NCI-H526 (cell line): ENCODE measurements around the gene WDPCP.
A peak's percentile ranks its signal among the peaks of the same experiment; 100 is the strongest.
"Not testable (repeated sequence)": the region's sequence is repeated elsewhere in the genome, so short reads cannot be mapped to it uniquely, and the experiment has no call there.

Source experiments
- DNase-seq, 2 experiments: peaks; one replicate each; lab custom pipeline; 2025; lab: John Stamatoyannopoulos, UW

The WDPCP gene, protein sequence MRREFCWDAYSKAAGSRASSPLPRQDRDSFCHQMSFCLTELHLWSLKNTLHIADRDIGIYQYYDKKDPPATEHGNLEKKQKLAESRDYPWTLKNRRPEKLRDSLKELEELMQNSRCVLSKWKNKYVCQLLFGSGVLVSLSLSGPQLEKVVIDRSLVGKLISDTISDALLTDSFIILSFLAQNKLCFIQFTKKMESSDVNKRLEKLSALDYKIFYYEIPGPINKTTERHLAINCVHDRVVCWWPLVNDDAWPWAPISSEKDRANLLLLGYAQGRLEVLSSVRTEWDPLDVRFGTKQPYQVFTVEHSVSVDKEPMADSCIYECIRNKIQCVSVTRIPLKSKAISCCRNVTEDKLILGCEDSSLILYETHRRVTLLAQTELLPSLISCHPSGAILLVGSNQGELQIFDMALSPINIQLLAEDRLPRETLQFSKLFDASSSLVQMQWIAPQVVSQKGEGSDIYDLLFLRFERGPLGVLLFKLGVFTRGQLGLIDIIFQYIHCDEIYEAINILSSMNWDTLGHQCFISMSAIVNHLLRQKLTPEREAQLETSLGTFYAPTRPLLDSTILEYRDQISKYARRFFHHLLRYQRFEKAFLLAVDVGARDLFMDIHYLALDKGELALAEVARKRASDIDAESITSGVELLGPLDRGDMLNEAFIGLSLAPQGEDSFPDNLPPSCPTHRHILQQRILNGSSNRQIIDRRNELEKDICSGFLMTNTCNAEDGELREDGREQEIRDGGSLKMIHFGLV

GRCh38 chr2:63588385-63589147, at the start of gene WDPCP, which contains the start of gene MDH1:
Gene WDPCP, minus strand, starts transcription at chr2:63588477. Its CDS starts 206 bp downstream, at chr2:63588271.
Gene MDH1, plus strand, starts transcription at chr2:63588963. Its CDS starts 81 bp downstream, at chr2:63589044.
- DNase-seq: peak; percentile 99

DNA sequence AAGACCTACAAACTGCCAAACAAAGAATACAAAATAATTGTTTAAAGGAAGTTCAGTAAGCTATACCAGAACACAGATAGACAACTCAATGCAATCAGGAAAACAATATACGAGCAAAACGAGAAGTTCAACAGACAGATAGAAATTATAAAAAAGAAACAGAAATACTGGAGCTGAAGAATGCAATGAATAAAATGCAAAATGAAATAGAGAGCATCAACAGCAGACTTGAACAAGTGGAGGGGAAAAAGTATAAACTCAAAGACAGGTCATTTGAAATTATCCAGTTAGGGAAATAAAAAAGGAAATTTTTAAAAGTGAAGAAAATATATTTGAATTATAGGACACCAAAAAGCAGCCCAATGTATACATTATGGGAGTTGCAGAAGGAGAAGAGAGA, 44.1 kb upstream of the WDPCP start:
- DNase-seq: no peak

- no peak for DNase-seq
Measured at GRCh38 chr2:63631501-63631900, 43.2 kb upstream of the WDPCP start.

DNA sequence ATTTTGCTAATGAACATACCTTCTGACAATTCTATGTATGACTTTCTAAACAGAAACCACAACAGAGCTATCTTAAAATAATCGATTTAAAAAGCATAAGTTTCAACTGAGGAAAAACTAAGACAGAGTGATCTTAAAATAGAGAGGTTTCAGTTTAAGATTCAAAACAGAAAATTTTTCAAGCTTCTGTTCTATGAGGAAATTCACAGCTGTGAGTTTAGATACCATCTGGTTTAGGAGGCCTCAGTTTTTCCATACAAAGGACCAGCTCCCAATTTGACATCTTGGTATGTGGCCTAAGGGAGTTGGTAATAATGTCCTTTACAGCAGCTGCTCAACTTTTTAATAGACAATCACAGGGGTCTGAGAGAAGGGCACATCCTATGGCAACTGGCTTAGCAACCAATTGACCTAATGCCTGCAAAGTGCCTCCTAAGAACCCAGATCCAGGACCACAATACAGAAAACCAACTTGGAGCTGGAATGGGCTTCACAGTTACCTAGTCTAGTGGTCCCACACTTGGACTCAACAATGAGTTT, 40.2 kb upstream of the WDPCP start:
- DNase-seq: no peak

- DNase-seq: no peak
Measured at GRCh38 chr2:63627866-63628265, 39.6 kb upstream of the WDPCP start.

GRCh38 chr2:63623763-63624162, 35.5 kb upstream of the WDPCP start:
- not testable (repeated sequence) for DNase-seq

DNA sequence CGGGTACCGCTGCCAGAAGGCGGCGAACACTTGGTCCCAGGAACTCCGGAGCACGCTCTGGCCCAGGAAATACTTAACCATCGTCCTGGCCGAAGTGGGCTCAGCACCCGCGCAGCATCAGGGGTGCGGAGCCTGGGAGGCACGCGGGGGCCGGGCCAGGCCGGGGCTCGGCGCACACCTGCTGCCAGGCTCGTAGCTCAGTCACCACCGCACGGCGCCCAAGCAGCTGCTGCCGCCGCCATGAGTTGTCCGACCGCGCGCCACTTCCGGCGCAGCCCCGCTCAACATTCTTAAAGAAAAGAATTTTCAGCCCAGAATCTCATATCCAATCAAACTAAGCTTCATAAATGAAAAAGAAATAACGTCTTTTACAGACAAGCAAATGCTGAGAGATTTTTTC, 34.5 kb upstream of the WDPCP start:
- no peak for DNase-seq

- DNase-seq: no peak
Measured at GRCh38 chr2:63619328-63619727, 31.1 kb upstream of the WDPCP start.

DNA sequence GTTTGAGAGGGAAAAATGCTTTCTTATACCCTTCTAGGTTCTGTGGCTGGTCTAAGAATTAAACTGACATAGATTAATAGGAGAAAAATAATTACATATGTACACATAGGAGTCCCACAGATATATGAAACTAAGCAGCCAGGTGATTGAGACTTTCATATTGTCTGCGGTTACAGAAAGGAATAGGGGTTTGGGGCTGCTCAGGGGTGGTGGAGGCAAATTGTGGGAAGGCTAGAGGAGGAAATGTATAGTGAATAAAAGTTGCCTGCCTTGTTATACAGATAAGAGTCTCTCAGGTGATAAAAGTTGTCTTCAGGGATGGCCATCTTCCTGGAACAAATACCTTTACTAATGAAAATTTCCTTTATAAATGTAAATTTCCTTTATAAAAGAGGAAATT, 29.1 kb upstream of the WDPCP start:
- DNase-seq: no peak

DNA sequence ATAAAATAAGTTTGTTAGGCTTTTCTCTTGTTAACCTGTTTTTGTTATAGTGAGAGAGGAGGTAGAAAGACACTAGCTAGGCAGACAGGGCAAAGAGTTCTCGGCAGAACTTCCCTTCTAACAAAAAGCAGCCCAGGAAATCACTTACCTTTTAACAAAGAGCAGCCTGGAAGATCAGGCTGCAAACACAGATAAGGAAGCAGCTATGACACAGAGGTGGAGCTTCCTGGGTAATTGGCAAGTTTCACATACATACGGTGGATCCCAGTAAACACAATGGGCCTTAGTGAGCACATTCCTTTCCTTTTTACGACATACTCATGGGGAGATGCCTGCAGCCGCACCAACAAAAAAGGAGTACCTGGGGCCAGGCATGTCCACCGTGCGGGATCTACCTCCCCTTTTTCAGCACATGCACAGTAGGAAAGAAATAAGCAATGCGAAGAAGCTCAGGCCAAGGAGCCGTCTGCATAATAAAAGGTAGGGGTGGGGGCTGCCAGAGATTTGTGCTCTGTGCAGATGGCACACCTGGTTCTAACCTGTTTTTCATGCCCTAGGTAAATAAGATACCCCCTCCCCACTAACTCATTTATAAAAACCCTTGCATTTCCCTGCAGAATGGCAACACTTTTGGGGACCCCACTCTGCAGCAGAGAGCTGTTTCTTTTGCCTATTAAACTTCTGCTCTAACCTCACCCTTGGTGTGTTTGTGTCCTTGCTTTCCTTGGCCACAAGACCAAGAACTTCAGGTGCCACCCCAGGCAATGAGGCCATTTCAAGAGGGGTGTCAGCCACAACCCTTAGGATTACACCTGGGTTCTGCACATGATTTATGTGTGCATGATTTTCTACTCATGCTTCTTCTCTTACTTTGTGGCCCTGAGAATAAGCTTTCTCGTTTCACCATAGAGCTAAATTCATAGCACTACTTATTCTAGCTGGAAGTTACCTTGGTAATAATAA, 27.0 kb upstream of the WDPCP start:
- peak in 1 of 2 experiments; percentile 8 for DNase-seq

GRCh38 chr2:63614448-63614968, 26.2 kb upstream of the WDPCP start:
- DNase-seq: no peak

DNA sequence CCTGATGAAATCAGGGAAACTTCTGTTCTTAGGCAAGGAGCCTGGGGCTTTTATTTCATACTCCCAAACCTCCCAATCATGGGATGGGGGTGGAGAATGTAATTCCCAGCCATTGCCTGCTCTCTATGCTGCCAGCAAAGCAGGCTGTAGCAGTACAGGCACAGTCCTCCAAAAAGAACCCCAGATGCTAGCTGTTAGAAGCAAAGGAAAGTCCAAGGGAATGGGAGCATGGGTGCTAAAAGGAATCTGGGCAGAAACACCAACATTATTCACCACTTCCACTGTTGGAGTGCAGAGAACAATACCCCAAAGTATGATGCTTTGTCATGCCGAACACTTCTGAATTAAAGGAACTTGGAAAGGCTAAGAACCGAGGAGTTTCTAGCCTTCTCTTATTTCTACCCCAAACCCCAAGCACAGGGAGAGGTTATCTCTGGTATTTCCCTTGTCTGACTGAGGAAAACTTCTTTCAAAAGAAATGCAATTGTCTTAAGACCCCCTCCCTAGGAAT, 25.2 kb upstream of the WDPCP start:
- DNase-seq: no peak

DNA sequence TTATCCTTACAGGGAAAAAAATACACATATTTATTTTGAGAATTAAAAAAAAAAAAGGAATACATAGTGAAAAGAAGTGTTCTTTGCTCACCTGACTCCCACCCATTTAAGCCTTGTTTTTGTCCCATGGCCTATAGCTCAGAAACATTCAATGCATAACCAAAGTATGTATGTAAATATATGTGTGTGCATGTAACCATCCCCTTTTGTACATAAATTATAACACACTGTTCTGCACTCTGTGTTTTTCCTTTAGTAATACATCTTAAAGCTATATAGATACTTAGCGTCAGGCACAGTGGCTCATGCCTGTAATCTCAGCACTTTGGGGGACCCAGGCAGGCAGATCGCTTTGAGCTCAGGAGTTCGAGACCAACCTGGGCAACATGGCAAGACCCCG, 22.2 kb upstream of the WDPCP start:
- peak in 1 of 2 experiments; percentile 15 for DNase-seq

GRCh38 chr2:63608865-63609264, 20.6 kb upstream of the WDPCP start:
- DNase-seq: not testable (repeated sequence)

GRCh38 chr2:63604666-63605065, 16.4 kb upstream of the WDPCP start:
- no peak for DNase-seq

GRCh38 chr2:63600881-63601460, 12.7 kb upstream of the WDPCP start:
- no peak for DNase-seq

DNA sequence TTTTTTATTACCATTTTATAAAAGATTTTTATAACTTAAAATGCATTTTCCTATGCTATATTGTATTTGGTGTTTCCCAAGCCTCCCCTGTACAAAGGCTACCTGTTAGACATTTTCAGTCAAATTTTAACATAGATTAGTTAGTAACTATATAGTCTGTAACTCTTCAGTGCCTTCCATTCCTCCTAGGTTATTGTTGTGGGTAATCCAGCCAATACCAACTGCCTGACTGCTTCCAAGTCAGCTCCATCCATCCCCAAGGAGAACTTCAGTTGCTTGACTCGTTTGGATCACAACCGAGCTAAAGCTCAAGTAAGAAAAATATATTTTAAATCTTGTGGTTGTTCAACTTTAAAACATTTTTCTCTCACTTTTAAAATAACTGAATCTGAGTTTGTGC, 10.7 kb upstream of the WDPCP start:
- no peak for DNase-seq

- DNase-seq: no peak
Measured at GRCh38 chr2:63596401-63596883, 8.2 kb upstream of the WDPCP start.

GRCh38 chr2:63594660-63595059, 6.4 kb upstream of the WDPCP start:
- peak in 1 of 2 experiments; percentile 13 for DNase-seq
